Upper lobe of left lung (tissue), 6 donors: Measurements from ENCODE around the gene DDI2. TPM values are rescaled to one million over a fixed set of nuclear protein-coding genes. Genes with fewer than 3 reads are reported as not detected.

ENCODE experiments used
- ATAC-seq, 2 donors: fragments of 200-7000 bp; cut with Tn5 transposase; one replicate each; pipeline ENCODE4 v1.9.1; 2022; ENCODE audit warnings: mild to moderate bottlenecking in 2 of 2, moderate library complexity in 2 of 2; ENCODE audit not compliant: low FRiP score in 2 of 2
- DNase-seq, 2 donors: peaks; one replicate each; pipeline ENCODE4 v3.0.0-alpha.2; 2019 to 2020
- H3K27ac ChIP-seq, 4 donors: fragments of 200-600 bp; sonication (generic); one replicate each; pipeline ENCODE4 v1.5.1; 2016 to 2019
- H3K27me3 ChIP-seq, 4 donors: fragments of 200-600 bp; sonication (generic); one replicate each; pipeline ENCODE4 v1.5.1; 2017 to 2019
- H3K36me3 ChIP-seq, 4 donors: fragments of 200-600 bp; sonication (generic); one replicate each; pipeline ENCODE4 v1.5.1; 2016 to 2019
- H3K4me1 ChIP-seq, 4 donors: fragments of 200-600 bp; sonication (generic); one replicate each; pipeline ENCODE4 v1.5.1; 2018 to 2019
- H3K4me3 ChIP-seq, 4 donors: fragments of 200-600 bp; sonication (generic); one replicate each; pipeline ENCODE4 v1.5.1; 2017 to 2019; ENCODE audit warnings: mild to moderate bottlenecking in 2 of 4, moderate library complexity in 1 of 4
- H3K9me3 ChIP-seq, 4 donors: fragments of 200-600 bp; sonication (generic); one replicate each; pipeline ENCODE4 v1.5.1; 2018 to 2019
- EP300 ChIP-seq, 4 donors: sonication (generic); formaldehyde crosslinking; IDR thresholded peaks; one replicate each; pipeline ENCODE4 v1.5.1; 2017; ENCODE audit warnings: antibody characterized with exemption in 4 of 4, control low read depth in 2 of 4
- POLR2A ChIP-seq, 4 donors: fragments of 450-650 bp; IDR thresholded peaks; one replicate each; pipeline ENCODE4 v1.5.1; 2016 to 2017; ENCODE audit warnings: antibody characterized with exemption in 4 of 4, mild to moderate bottlenecking in 2 of 4
- POLR2AphosphoS5 ChIP-seq, 2 donors: sonication (generic); formaldehyde crosslinking; IDR thresholded peaks; one replicate each; pipeline ENCODE4 v1.5.1; 2017; ENCODE audit warnings: antibody characterized with exemption in 2 of 2
- WGBS, 2 donors: methylation state at CpG; one replicate each; pipeline ENCODE4 v1.1.5; 2017 to 2018; 5-methylcytosine and 5-hydroxymethylcytosine counted together
- total RNA-seq, 6 donors: library from RNA; depleted of rRNA in 4 of 6; stranded (reverse); fragments of >200 nt in 4 of 6; gene quantifications; one replicate each; pipeline versions ENCODE4 v1.1.0 to v1.2.1, GENCODE V29; 2016 to 2021
- TF ChIP-seq, protein P1 (sequence below), 6 experiments: fragments of 450-650 bp in 4 of 6; fragments of 200-600 bp in 2 of 6; sonication (generic) in 2 of 6; IDR thresholded peaks; one replicate each; pipeline ENCODE4 v1.5.1; 2016 to 2019; ENCODE audit warnings: antibody characterized with exemption in 6 of 6
- donor health status: DM: no; HTN: no; CAD: no; lungs with moderate emphysema.
- donor health status: DM: no; HTN: yes; CAD: no; lungs with severe emphysema.

Gene DDI2
- total RNA-seq, 6 donors from 2014 or later = 31.4 to 161 (median 46.1) TPM

GRCh38 chr1:15573477-15573876 lies 43.8 kb upstream of the DDI2 start:
- Histone ChIP-seq H3K4me3 (no peak overlapping the region), H3K36me3 (peaks cover 4 to 29% (median 9%) of the 10 kb centered on the region in 4 donors), H3K27ac (no peak overlapping the region), H3K9me3 (no peaks in the 10 kb centered on the region), H3K27me3 (no peaks in the 10 kb centered on the region), H3K4me1 (no peaks in the 10 kb centered on the region)
- TF ChIP-seq, protein P1, sequence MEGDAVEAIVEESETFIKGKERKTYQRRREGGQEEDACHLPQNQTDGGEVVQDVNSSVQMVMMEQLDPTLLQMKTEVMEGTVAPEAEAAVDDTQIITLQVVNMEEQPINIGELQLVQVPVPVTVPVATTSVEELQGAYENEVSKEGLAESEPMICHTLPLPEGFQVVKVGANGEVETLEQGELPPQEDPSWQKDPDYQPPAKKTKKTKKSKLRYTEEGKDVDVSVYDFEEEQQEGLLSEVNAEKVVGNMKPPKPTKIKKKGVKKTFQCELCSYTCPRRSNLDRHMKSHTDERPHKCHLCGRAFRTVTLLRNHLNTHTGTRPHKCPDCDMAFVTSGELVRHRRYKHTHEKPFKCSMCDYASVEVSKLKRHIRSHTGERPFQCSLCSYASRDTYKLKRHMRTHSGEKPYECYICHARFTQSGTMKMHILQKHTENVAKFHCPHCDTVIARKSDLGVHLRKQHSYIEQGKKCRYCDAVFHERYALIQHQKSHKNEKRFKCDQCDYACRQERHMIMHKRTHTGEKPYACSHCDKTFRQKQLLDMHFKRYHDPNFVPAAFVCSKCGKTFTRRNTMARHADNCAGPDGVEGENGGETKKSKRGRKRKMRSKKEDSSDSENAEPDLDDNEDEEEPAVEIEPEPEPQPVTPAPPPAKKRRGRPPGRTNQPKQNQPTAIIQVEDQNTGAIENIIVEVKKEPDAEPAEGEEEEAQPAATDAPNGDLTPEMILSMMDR (IDR thresholded peaks at IDR 0.05) = no peak
- no peak for TF ChIP-seq POLR2A (IDR thresholded peaks at IDR 0.05)
- TF ChIP-seq EP300 (IDR thresholded peaks at IDR 0.05) = no peak
- TF ChIP-seq POLR2AphosphoS5 (IDR thresholded peaks at IDR 0.05) = no peak
- 87 to 91% methylated on average over 9 of the region's 9 CpGs for WGBS, 2 donors
- DNase-seq = no peak
- peak in 1 of 2 donors; percentile 8 for ATAC-seq

GRCh38 chr1:15574741-15575140 lies 42.5 kb upstream of the DDI2 start:
- TF ChIP-seq EP300 (IDR thresholded peaks at IDR 0.05) (no peak), POLR2AphosphoS5 (IDR thresholded peaks at IDR 0.05) (no peak), POLR2A (IDR thresholded peaks at IDR 0.05) (no peak)
- TF ChIP-seq, protein P1 (IDR thresholded peaks at IDR 0.05) = no peak
- Histone ChIP-seq H3K27me3 (no peaks in the 10 kb centered on the region), H3K27ac (no peak overlapping the region), H3K4me3 (no peak overlapping the region), H3K36me3 (peaks cover 0 to 16% (median 3%) of the 10 kb centered on the region in 4 donors), H3K4me1 (peaks cover 3 to 10% (median 6%) of the 10 kb centered on the region in 4 donors), H3K9me3 (no peaks in the 10 kb centered on the region)
- WGBS, 2 donors = 80 to 96% methylated on average over 6 of the region's 6 CpGs
- DNase-seq = no peak
- ATAC-seq = no peak

- DNase-seq (no peak), ATAC-seq (no peak)
- TF ChIP-seq EP300 (IDR thresholded peaks at IDR 0.05) = no peak
- TF ChIP-seq POLR2A (IDR thresholded peaks at IDR 0.05) = no peak
- no peak for TF ChIP-seq POLR2AphosphoS5 (IDR thresholded peaks at IDR 0.05)
- TF ChIP-seq, protein P1 (IDR thresholded peaks at IDR 0.05) = no peak
- no peak overlapping the region for H3K27ac ChIP-seq
- peaks cover 3 to 12% (median 8%) of the 10 kb centered on the region in 4 donors for H3K4me1 ChIP-seq
- H3K36me3 ChIP-seq = peaks cover 0 to 7% (median 0%) of the 10 kb centered on the region in 4 donors
- H3K27me3 ChIP-seq = no peaks in the 10 kb centered on the region
- no peak overlapping the region for H3K4me3 ChIP-seq
- WGBS, 2 donors = 99% methylated on average over 7 of the region's 7 CpGs
- H3K9me3 ChIP-seq = no peaks in the 10 kb centered on the region
Observed at GRCh38 chr1:15575549-15576150, 41.6 kb upstream of the DDI2 start.

- DNase-seq (no peak), ATAC-seq (no peak)
- H3K27ac ChIP-seq = no peak overlapping the region
- H3K4me3 ChIP-seq = no peak overlapping the region
- H3K36me3 ChIP-seq = peaks cover 0 to 6% (median 0%) of the 10 kb centered on the region in 4 donors
- H3K4me1 ChIP-seq = peaks cover 3 to 12% (median 8%) of the 10 kb centered on the region in 4 donors
- 66 to 80% methylated on average over 4 of the region's 4 CpGs for WGBS, 2 donors
- TF ChIP-seq, protein P1 (IDR thresholded peaks at IDR 0.05) = no peak
- TF ChIP-seq EP300 (IDR thresholded peaks at IDR 0.05) = no peak
- TF ChIP-seq POLR2A (IDR thresholded peaks at IDR 0.05) = no peak
- no peak for TF ChIP-seq POLR2AphosphoS5 (IDR thresholded peaks at IDR 0.05)
- no peaks in the 10 kb centered on the region for H3K9me3 ChIP-seq
- no peaks in the 10 kb centered on the region for H3K27me3 ChIP-seq
Observed at GRCh38 chr1:15577691-15578090, 39.6 kb upstream of the DDI2 start.
